T-helper 22 cell (primary cell): ENCODE data around the gene GPR37.

Experiments used
- DNase-seq: peaks from one replicate; pipeline ENCODE4 v3.0.0-alpha.2; 2020; ENCODE audit warnings: low read depth

The GPR37 gene

GRCh38 chr7:124724079-124724478 is 41.5 kb downstream of the GPR37 start:
- no peak for DNase-seq

- no peak for DNase-seq
These were observed 42.6 kb downstream of the GPR37 start for GRCh38 chr7:124723012-124723411.

- no peak for DNase-seq
These were observed 43.3 kb downstream of the GPR37 start for GRCh38 chr7:124722292-124722691.

GRCh38 chr7:124720195-124720594 is 45.4 kb downstream of the GPR37 start:
- no peak for DNase-seq

- no peak for DNase-seq
These were observed 47.4 kb downstream of the GPR37 start for GRCh38 chr7:124718032-124718766.

- DNase-seq: no peak
These were observed 48.7 kb downstream of the GPR37 start for GRCh38 chr7:124716894-124717293.

- no peak for DNase-seq
These were observed 52.5 kb downstream of the GPR37 start for GRCh38 chr7:124713086-124713485.

GRCh38 chr7:124712017-124712416 is 53.6 kb downstream of the GPR37 start:
- no peak for DNase-seq

GRCh38 chr7:124702385-124702784 is 63.2 kb downstream of the GPR37 start:
- no peak for DNase-seq

- DNase-seq: no peak
These were observed 63.6 kb downstream of the GPR37 start for GRCh38 chr7:124701955-124702354.

- DNase-seq: no peak
These were observed 64.9 kb downstream of the GPR37 start for GRCh38 chr7:124700655-124701054.

GRCh38 chr7:124698964-124699363 is 66.6 kb downstream of the GPR37 start:
- DNase-seq: no peak

GRCh38 chr7:124697746-124698145 is 67.8 kb downstream of the GPR37 start:
- DNase-seq: no peak
